H1 (cell line): ENCODE measurements around the gene PROSER2. TPM values are rescaled to one million over a fixed set of nuclear protein-coding genes. Genes with fewer than 3 reads are reported as not detected.

ENCODE experiments used
- CTCF ChIA-PET: fragments of 300-600 bp; sonication (Branson Sonifier 250); formaldehyde crosslinking; loops from one replicate; lab custom pipeline; 2021; ENCODE audit not compliant: partially characterized antibody; lab: Charles Lee
- POLR2A ChIA-PET: fragments of 300-600 bp; sonication (Branson Sonifier 250); formaldehyde crosslinking; loops from one replicate; lab custom pipeline; 2021; ENCODE audit warnings: inconsistent platforms; ENCODE audit not compliant: partially characterized antibody; lab: Charles Lee
- DNase-seq, 2 experiments: peaks; one replicate each; pipeline versions ENCODE4 v3.0.0 to v3.0.0-alpha.2; 2010 to 2022; ENCODE audit warnings: low spot score in 2 of 2, low read depth in 1 of 2, mixed read lengths in 1 of 2
- FAIRE-seq: peaks from 2 replicates; lab custom pipeline; 2011; peaks lifted over from hg19 to GRCh38; lab: Jason Lieb, UNC
- H2AFZ ChIP-seq: 2 replicates; pipeline ENCODE4 v1.8.1; 2012; ENCODE audit warnings: low read length, inconsistent platforms
- H2AK5ac ChIP-seq: 2 replicates; pipeline ENCODE4 v1.6.1; 2013; ENCODE audit warnings: low read depth, low read length
- H2BK120ac ChIP-seq: replicated peaks from 2 replicates; pipeline ENCODE3; 2013; ENCODE audit warnings: low read depth, low read length, inconsistent platforms
- H2BK12ac ChIP-seq: 2 replicates; pipeline ENCODE4 v1.6.1; 2013; ENCODE audit warnings: low read depth, low read length
- H2BK15ac ChIP-seq: 2 replicates; pipeline ENCODE4 v1.6.1; 2013; ENCODE audit warnings: low read length
- H2BK20ac ChIP-seq: 2 replicates; pipeline ENCODE4 v1.6.1; 2013; ENCODE audit warnings: low read length
- H2BK5ac ChIP-seq: 2 replicates; pipeline ENCODE4 v1.6.1; 2013; ENCODE audit warnings: low read depth, low read length
- H3K14ac ChIP-seq: 2 replicates; pipeline ENCODE4 v1.6.1; 2013; ENCODE audit warnings: inconsistent platforms; ENCODE audit not compliant: insufficient read length
- H3K18ac ChIP-seq: 2 replicates; pipeline ENCODE4 v1.6.1; 2013; ENCODE audit warnings: low read length; ENCODE audit errors: extremely low read depth
- H3K23ac ChIP-seq: 2 replicates; pipeline ENCODE4 v1.6.1; 2013; ENCODE audit warnings: inconsistent platforms; ENCODE audit not compliant: insufficient read length
- H3K23me2 ChIP-seq: 2 replicates; pipeline ENCODE4 v1.6.1; 2013; ENCODE audit warnings: low read depth, low read length
- H3K27ac ChIP-seq: 2 replicates; pipeline ENCODE4 v1.6.1; 2011; ENCODE audit warnings: low read depth, low read length, inconsistent platforms
- H3K27me3 ChIP-seq, 4 experiments: replicated peaks in 1 of 4; 1 replicate in 1 of 4; 2 replicates in 3 of 4; pipeline versions ENCODE4 v1.6.1 to v1.8.1; 2011 to 2013; ENCODE audit warnings: low read length in 3 of 4, mild to moderate bottlenecking in 3 of 4, inconsistent platforms in 2 of 4, mixed read lengths in 2 of 4, moderate library complexity in 1 of 4; ENCODE audit not compliant: control insufficient read depth in 3 of 4, insufficient read depth in 3 of 4; ENCODE audit errors: extremely low read depth in 1 of 4
- H3K36me3 ChIP-seq, 4 experiments: 2 replicates each; pipeline versions ENCODE4 v1.6.1 to v1.8.1; 2011 to 2013; ENCODE audit warnings: mild to moderate bottlenecking in 4 of 4, low read length in 3 of 4, moderate library complexity in 2 of 4, control low read depth in 1 of 4, inconsistent platforms in 1 of 4; ENCODE audit not compliant: insufficient read depth in 4 of 4, control insufficient read depth in 2 of 4
- H3K4ac ChIP-seq: replicated peaks from 2 replicates; pipeline ENCODE3; 2013; ENCODE audit warnings: low read length, low read depth, mixed read lengths, inconsistent platforms; ENCODE audit not compliant: insufficient read length
- H3K4me1 ChIP-seq, 4 experiments: replicated peaks in 1 of 4; 1 replicate in 1 of 4; 2 replicates in 3 of 4; pipeline versions ENCODE4 v1.6.1 to v1.8.1; 2011 to 2013; ENCODE audit warnings: low read length in 3 of 4, inconsistent platforms in 2 of 4, mixed read lengths in 1 of 4; ENCODE audit not compliant: insufficient read depth in 4 of 4, control insufficient read depth in 3 of 4
- H3K4me2 ChIP-seq, 2 experiments: 2 replicates each; pipeline versions ENCODE4 v1.6.1 to v1.8.1; 2011 to 2013; ENCODE audit warnings: low read depth in 2 of 2, low read length in 2 of 2, control low read depth in 1 of 2, inconsistent platforms in 1 of 2, mild to moderate bottlenecking in 1 of 2; ENCODE audit not compliant: insufficient read depth in 1 of 2
- H3K4me3 ChIP-seq, 4 experiments: fragments of 200-600, 300-600 bp in 1 of 4; sonication (generic), shearing (Covaris generic), sonication (Bioruptor Twin) in 1 of 4; 2 replicates each; pipeline versions ENCODE4 v1.5.1 to v1.8.1; 2011 to 2016; ENCODE audit warnings: low read length in 4 of 4, low read depth in 3 of 4, control low read depth in 2 of 4, inconsistent platforms in 2 of 4, mild to moderate bottlenecking in 2 of 4, mixed read lengths in 1 of 4, moderate library complexity in 1 of 4; ENCODE audit not compliant: insufficient read depth in 2 of 4; ENCODE audit errors: extremely low read depth in 1 of 4
- H3K56ac ChIP-seq: replicated peaks from 2 replicates; pipeline ENCODE3; 2013; ENCODE audit warnings: low read depth, mild to moderate bottlenecking, mixed read lengths, low read length, inconsistent platforms; ENCODE audit not compliant: insufficient read length
- H3K79me1 ChIP-seq: 2 replicates; pipeline ENCODE4 v1.6.1; 2013; ENCODE audit warnings: low read depth, low read length, control low read depth
- H3K79me2 ChIP-seq, 2 experiments: 2 replicates each; pipeline versions ENCODE4 v1.6.1 to v1.8.1; 2012 to 2013; ENCODE audit warnings: low read length in 2 of 2, mild to moderate bottlenecking in 2 of 2, inconsistent platforms in 1 of 2; ENCODE audit not compliant: insufficient read depth in 2 of 2, control insufficient read depth in 1 of 2
- H3K9ac ChIP-seq, 4 experiments: replicated peaks in 1 of 4; 1 replicate in 1 of 4; 2 replicates in 3 of 4; pipeline versions ENCODE4 v1.6.1 to v1.8.1; 2011 to 2013; ENCODE audit warnings: low read depth in 3 of 4, low read length in 3 of 4, control low read depth in 2 of 4, mild to moderate bottlenecking in 2 of 4, moderate library complexity in 2 of 4, inconsistent platforms in 1 of 4; ENCODE audit errors: extremely low read depth in 1 of 4
- H3K9me3 ChIP-seq, 2 experiments: 2 replicates each; pipeline versions ENCODE4 v1.6.1 to v1.8.1; 2012 to 2013; ENCODE audit warnings: mild to moderate bottlenecking in 2 of 2, moderate library complexity in 2 of 2, control low read depth in 1 of 2, inconsistent platforms in 1 of 2, low read depth in 1 of 2, low read length in 1 of 2, mixed read lengths in 1 of 2; ENCODE audit not compliant: insufficient read depth in 2 of 2
- H4K20me1 ChIP-seq, 2 experiments: replicated peaks in 1 of 2; 2 replicates each; pipeline versions ENCODE3 to v1.8.1; 2011 to 2013; ENCODE audit warnings: inconsistent platforms in 2 of 2, low read length in 2 of 2, mild to moderate bottlenecking in 1 of 2; ENCODE audit not compliant: insufficient read depth in 2 of 2, control insufficient read depth in 1 of 2
- H4K5ac ChIP-seq: 2 replicates; pipeline ENCODE4 v1.6.1; 2013; ENCODE audit warnings: low read length, low read depth, mixed read lengths, inconsistent platforms; ENCODE audit not compliant: insufficient read length
- H4K8ac ChIP-seq: 2 replicates; pipeline ENCODE4 v1.8.0; 2013; ENCODE audit warnings: mild to moderate bottlenecking, moderate library complexity, low read length, inconsistent platforms; ENCODE audit not compliant: insufficient read depth; ENCODE audit errors: extremely low read depth
- H4K91ac ChIP-seq: replicated peaks from 2 replicates; pipeline ENCODE3; 2013; ENCODE audit warnings: low read length, mixed read lengths, inconsistent platforms; ENCODE audit not compliant: insufficient read length
- CREB1 ChIP-seq: IDR thresholded peaks from 2 replicates; pipeline ENCODE4 v1.6.1; 2012; ENCODE audit warnings: inconsistent platforms
- FOSL1 ChIP-seq: IDR thresholded peaks from 2 replicates; pipeline ENCODE4 v1.6.1; 2011; ENCODE audit warnings: mild to moderate bottlenecking, low read depth, low read length, moderate library complexity; ENCODE audit not compliant: insufficient read depth
- NANOG ChIP-seq: IDR thresholded peaks from 2 replicates; pipeline ENCODE4 v1.6.1; 2011; ENCODE audit warnings: low read length, low read depth, mild to moderate bottlenecking, inconsistent platforms; ENCODE audit not compliant: insufficient read depth, poor library complexity, severe bottlenecking
- NRF1 ChIP-seq: IDR thresholded peaks from 2 replicates; pipeline ENCODE4 v1.6.1; 2011; ENCODE audit warnings: mild to moderate bottlenecking, low read depth, low read length, improper control_type of control experiment
- POLR2AphosphoS5 ChIP-seq: IDR thresholded peaks from 2 replicates; pipeline ENCODE4 v1.6.1; 2011; ENCODE audit warnings: low read depth, low read length
- POU5F1 ChIP-seq: IDR thresholded peaks from 2 replicates; pipeline ENCODE4 v1.6.1; 2011; ENCODE audit warnings: low read depth, mild to moderate bottlenecking, low read length, moderate library complexity
- RAD21 ChIP-seq, 2 experiments: IDR thresholded peaks in 1 of 2; conservative IDR thresholded peaks in 1 of 2; 2 replicates each; pipeline ENCODE4 v1.6.1; 2011; ENCODE audit warnings: low read depth in 2 of 2, low read length in 2 of 2, improper control_type of control experiment in 1 of 2, inconsistent platforms in 1 of 2, mild to moderate bottlenecking in 1 of 2, moderate library complexity in 1 of 2
- SAP30 ChIP-seq: fragments of 300-600 bp; sonication (generic); IDR thresholded peaks from 2 replicates; pipeline ENCODE4 v1.7.1; 2012; ENCODE audit warnings: low read length, moderate library complexity, mild to moderate bottlenecking, inconsistent platforms; ENCODE audit not compliant: insufficient read depth, insufficient replicate concordance
- TBP ChIP-seq: IDR thresholded peaks from 2 replicates; pipeline ENCODE4 v1.6.1; 2011; ENCODE audit warnings: low read depth, low read length, improper control_type of control experiment
- TEAD4 ChIP-seq: IDR thresholded peaks from 2 replicates; pipeline ENCODE4 v1.6.1; 2012; ENCODE audit warnings: low read depth, low read length, inconsistent platforms, mixed read lengths
- WGBS, 2 experiments: shearing (Covaris generic) in 1 of 2; methylation state at CpG; one replicate each; pipeline versions ENCODE4 v1.1.6 to v1.1.7; 2013 to 2015; ENCODE audit warnings: low lambda C conversion rate in 2 of 2, mixed read lengths in 2 of 2, inconsistent platforms in 1 of 2, low coverage in 1 of 2, missing lambda C conversion rate in 1 of 2; ENCODE audit not compliant: insufficient replicate concordance in 2 of 2, insufficient coverage in 1 of 2, insufficient read length in 1 of 2; ENCODE audit errors: extremely low coverage in 1 of 2, missing lambda C conversion rate in 1 of 2; 5-methylcytosine and 5-hydroxymethylcytosine counted together
- polyA plus RNA-seq, 7 experiments: library from polyadenylated mRNA; depleted of rRNA in 3 of 7; stranded (reverse) in 5 of 7; unstranded in 2 of 7; fragments of >200 nt in 5 of 7; fragments of 200-250 nt in 2 of 7; gene quantifications; 1 replicate in 5 of 7; 2 replicates in 1 of 7; 4 replicates in 1 of 7; pipeline versions ENCODE4 v1.2.1 to v1.2.3, GENCODE V29; 2011 to 2013; ENCODE audit warnings: missing spikeins in 2 of 7, mixed read lengths in 2 of 7
- total RNA-seq: library from RNA; stranded (reverse); fragmentation: NEBNext Ultra II Directional; extraction: Animal tissue kit (Norgen Biotek cat#: 25700); gene quantifications from 2 replicates; pipeline ENCODE4 v1.2.1, GENCODE V29; 2021
- TF ChIP-seq, protein P1 (sequence below): IDR thresholded peaks from 2 replicates; pipeline ENCODE4 v1.6.1; 2012; ENCODE audit warnings: low read length, inconsistent platforms

PROSER2 gene
- total and polyA plus RNA-seq, 2 of the 8 experiments (the other 6 are each of a cell fraction or from before 2014, with no cell fraction given), result 3.9 to 13.7 TPM

DNA sequence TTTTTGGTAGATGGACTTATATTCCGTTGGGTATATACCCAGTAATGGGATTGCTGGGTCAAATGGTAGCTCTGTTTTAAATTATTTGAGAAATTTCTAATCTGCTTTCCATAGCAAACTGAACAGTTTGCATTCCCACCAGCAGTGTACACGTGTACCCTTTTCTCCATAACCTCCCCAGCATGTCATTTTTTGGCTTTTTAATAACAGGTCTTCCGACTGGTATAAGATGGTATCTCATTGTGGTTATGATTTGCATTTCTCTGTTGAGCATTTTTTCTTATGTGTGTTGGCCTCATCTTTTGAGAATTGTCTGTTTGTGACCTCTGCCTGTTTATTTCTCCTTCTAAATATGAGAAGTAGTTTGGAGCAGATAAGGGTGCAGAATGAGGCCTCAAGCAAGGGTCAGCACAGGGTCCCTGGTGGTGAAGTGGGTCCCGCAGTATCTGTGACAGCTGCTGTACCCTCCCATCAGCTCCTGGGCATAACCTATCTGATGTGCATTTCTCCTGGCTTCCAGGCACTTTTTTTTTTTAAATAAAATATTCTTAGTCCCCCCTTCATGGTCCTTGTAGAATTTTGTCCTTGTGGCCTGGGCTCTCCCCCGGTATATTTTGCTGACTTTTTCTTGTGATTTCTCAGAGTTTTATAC lies 73.5 kb downstream of the PROSER2 start:
- Histone ChIP-seq H3K4me2 (no peak overlapping the region), H2BK15ac (no peak overlapping the region), H4K20me1 (no peaks in the 10 kb centered on the region), H4K8ac (no peak overlapping the region), H3K9ac (no peak overlapping the region), H3K9me3 (no peaks in the 10 kb centered on the region), H3K23ac (no peak overlapping the region), H2BK120ac (no peak overlapping the region), H3K4me3 (no peak overlapping the region), H3K36me3 (no peaks in the 10 kb centered on the region), H3K27me3 (no peaks in the 10 kb centered on the region), H3K79me1 (no peaks in the 10 kb centered on the region), H3K79me2 (no peaks in the 10 kb centered on the region), H2BK12ac (no peak overlapping the region), H3K23me2 (no peaks in the 10 kb centered on the region), H4K91ac (no peak overlapping the region), H2AFZ (no peak overlapping the region), H4K5ac (no peak overlapping the region), H2BK5ac (no peak overlapping the region), H3K27ac (no peak overlapping the region), H3K4me1 (peaks cover 0 to 3% (median 0%) of the 10 kb centered on the region in 4 experiments; a peak in 2 of 7 replicates), H3K56ac (no peak overlapping the region), H2BK20ac (no peak overlapping the region), H3K18ac (no peak overlapping the region), H2AK5ac (no peak overlapping the region), H3K14ac (no peak overlapping the region), H3K4ac (no peak overlapping the region)
- CTCF ChIA-PET, result interaction anchor here (0.6 to 7.8 kb wide), 3 partner anchors 15 to 935 kb away, joined by 3 to 34 read pairs (median 4); no protein-coding TSS in a partner anchor
- POLR2A ChIA-PET, result no interaction called here
- FAIRE-seq (no peak), DNase-seq (no peak)
- 89% methylated on average over 5 of the region's 5 CpGs; no CpG with 5 or more reads in 1 of the 2 experiments for WGBS, 2 experiments
- no peak for TF ChIP-seq RAD21 (IDR thresholded peaks at IDR 0.05 in 1 of 2, conservative IDR thresholded peaks at IDR 0.05 in 1 of 2; ENCODE audit: low read depth in 2 of 2, low read length in 2 of 2)
- TF ChIP-seq SAP30, result no peak
- no peak for TF ChIP-seq POU5F1
- TF ChIP-seq TBP, result no peak
- TF ChIP-seq NRF1, result no peak
- TF ChIP-seq POLR2AphosphoS5, result no peak
- TF ChIP-seq TEAD4, result no peak
- no peak for TF ChIP-seq CREB1
- TF ChIP-seq FOSL1, result no peak
- no peak for TF ChIP-seq NANOG
- TF ChIP-seq, protein P1, sequence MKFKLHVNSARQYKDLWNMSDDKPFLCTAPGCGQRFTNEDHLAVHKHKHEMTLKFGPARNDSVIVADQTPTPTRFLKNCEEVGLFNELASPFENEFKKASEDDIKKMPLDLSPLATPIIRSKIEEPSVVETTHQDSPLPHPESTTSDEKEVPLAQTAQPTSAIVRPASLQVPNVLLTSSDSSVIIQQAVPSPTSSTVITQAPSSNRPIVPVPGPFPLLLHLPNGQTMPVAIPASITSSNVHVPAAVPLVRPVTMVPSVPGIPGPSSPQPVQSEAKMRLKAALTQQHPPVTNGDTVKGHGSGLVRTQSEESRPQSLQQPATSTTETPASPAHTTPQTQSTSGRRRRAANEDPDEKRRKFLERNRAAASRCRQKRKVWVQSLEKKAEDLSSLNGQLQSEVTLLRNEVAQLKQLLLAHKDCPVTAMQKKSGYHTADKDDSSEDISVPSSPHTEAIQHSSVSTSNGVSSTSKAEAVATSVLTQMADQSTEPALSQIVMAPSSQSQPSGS, result no peak
